GM12878 (cell line): ENCODE results near the gene NECTIN1. TPM values are rescaled to one million over a fixed set of nuclear protein-coding genes. Genes with fewer than 3 reads are reported as not detected.

Experiments
- ATAC-seq: fragments of 200-7000 bp; cut with Tn5 transposase; 3 replicates; pipeline ENCODE4 v1.9.1; 2020; ENCODE audit warnings: mild to moderate bottlenecking, moderate library complexity
- BruUV-seq: library from RNA; stranded (reverse); fragments of 400-500 nt; replicated peaks from 2 replicates; lab custom pipeline; 2021; lab: Mats Ljungman, UMichigan
- CTCF ChIA-PET: fragments of 300-600 bp; sonication (Branson Sonifier 250); formaldehyde crosslinking; extraction: SDS; loops from one replicate; lab custom pipeline; 2021; ENCODE audit warnings: inconsistent platforms; lab: Yijun Ruan, JAX
- POLR2A ChIA-PET: fragments of 350-600 bp; formaldehyde crosslinking; extraction: SDS; loops from one replicate; lab custom pipeline; 2021; ENCODE audit warnings: inconsistent platforms; lab: Charles Lee
- RAD21 ChIA-PET: fragments of 300-600 bp; sonication (Branson Sonifier 250); formaldehyde crosslinking; loops from one replicate; lab custom pipeline; 2023; ENCODE audit warnings: antibody characterized with exemption; ENCODE audit not compliant: unreplicated experiment; lab: Charles Lee
- SMC1A ChIA-PET: fragments of 300-600 bp; sonication (Branson Sonifier 250); formaldehyde crosslinking; loops from one replicate; lab custom pipeline; 2023; ENCODE audit not compliant: unreplicated experiment, uncharacterized antibody; lab: Charles Lee
- DNase-seq: peaks from one replicate; pipeline ENCODE4 v3.0.0-alpha.2; 2011; ENCODE audit warnings: low read depth, low spot score
- FAIRE-seq: peaks from 3 replicates; lab custom pipeline; 2011; peaks lifted over from hg19 to GRCh38; lab: Jason Lieb, UNC
- H2AFZ ChIP-seq: 2 replicates; pipeline ENCODE4 v1.6.0; 2011; ENCODE audit warnings: low read depth, low read length, control low read depth; ENCODE audit not compliant: control insufficient read depth
- H3K27ac ChIP-seq: 2 replicates; pipeline ENCODE4 v1.5.1; 2011; ENCODE audit warnings: control low read depth; ENCODE audit not compliant: control insufficient read depth, insufficient read depth
- H3K27me3 ChIP-seq, 2 experiments: replicated peaks in 1 of 2; 2 replicates each; pipeline versions ENCODE4 v1.6.0 to v1.6.1; 2011; ENCODE audit warnings: low read length in 1 of 2; ENCODE audit not compliant: control insufficient read depth in 2 of 2, insufficient read depth in 2 of 2
- H3K36me3 ChIP-seq, 2 experiments: 2 replicates each; pipeline ENCODE4 v1.5.1; 2011; ENCODE audit warnings: low read length in 1 of 2; ENCODE audit not compliant: control insufficient read depth in 2 of 2, insufficient read depth in 2 of 2
- H3K4me1 ChIP-seq: 2 replicates; pipeline ENCODE4 v1.6.1; 2011; ENCODE audit warnings: mild to moderate bottlenecking, low read length, moderate library complexity, mixed read lengths; ENCODE audit not compliant: control insufficient read depth, insufficient read depth
- H3K4me2 ChIP-seq: 2 replicates; pipeline ENCODE4 v1.6.0; 2011; ENCODE audit warnings: control low read depth; ENCODE audit not compliant: control insufficient read depth, insufficient read depth
- H3K4me3 ChIP-seq: fragments of 200-600 bp; sonication (generic); 2 replicates; pipeline ENCODE4 v1.5.1; 2016
- H3K79me2 ChIP-seq: 2 replicates; pipeline ENCODE4 v1.6.0; 2011; ENCODE audit warnings: low read length; ENCODE audit not compliant: control insufficient read depth, insufficient read depth
- H3K9ac ChIP-seq: 2 replicates; pipeline ENCODE4 v1.8.0; 2011; ENCODE audit warnings: low read length, control low read depth, mixed read lengths; ENCODE audit not compliant: control insufficient read depth, insufficient read depth
- H3K9me3 ChIP-seq: replicated peaks from 3 replicates; pipeline ENCODE4 v1.5.1; 2011; ENCODE audit warnings: mild to moderate bottlenecking, low read length; ENCODE audit not compliant: control insufficient read depth, insufficient read depth
- H4K20me1 ChIP-seq: 2 replicates; pipeline ENCODE4 v1.6.0; 2011; ENCODE audit not compliant: control insufficient read depth, insufficient read depth
- BCL11A ChIP-seq: IDR thresholded peaks from 2 replicates; pipeline ENCODE4 v1.6.1; 2011; ENCODE audit warnings: low read depth, low read length
- BCL3 ChIP-seq: IDR thresholded peaks from 2 replicates; pipeline ENCODE4 v1.6.1; 2011; ENCODE audit warnings: borderline replicate concordance, low read depth, mild to moderate bottlenecking, moderate library complexity, low read length; ENCODE audit not compliant: insufficient read depth, poor library complexity, severe bottlenecking
- CBFB ChIP-seq: IDR thresholded peaks from 2 replicates; pipeline ENCODE4 v1.6.1; 2016; ENCODE audit warnings: antibody characterized with exemption, low read depth
- CHD2 ChIP-seq: IDR thresholded peaks from 2 replicates; pipeline ENCODE4 v1.6.1; 2011; ENCODE audit warnings: low read depth, low read length, improper control_type of control experiment, borderline replicate concordance
- IRF4 ChIP-seq: IDR thresholded peaks from 2 replicates; pipeline ENCODE4 v1.6.1; 2011; ENCODE audit warnings: low read depth, low read length
- KDM1A ChIP-seq: fragments of 200-600 bp; sonication (generic); IDR thresholded peaks from 2 replicates; pipeline ENCODE4 v1.6.1; 2016; ENCODE audit warnings: borderline replicate concordance
- MYC ChIP-seq: IDR thresholded peaks from 2 replicates; pipeline ENCODE4 v1.6.1; 2011; ENCODE audit warnings: mild to moderate bottlenecking, low read length, moderate library complexity, inconsistent platforms; ENCODE audit not compliant: insufficient read depth, insufficient replicate concordance, insufficient read length, severe bottlenecking
- RBBP5 ChIP-seq: fragments of 200-600 bp; sonication (generic); conservative IDR thresholded peaks from 2 replicates; pipeline ENCODE4 v1.6.1; 2016
- TCF3 ChIP-seq: IDR thresholded peaks from 2 replicates; pipeline ENCODE4 v1.6.1; 2012; ENCODE audit warnings: low read depth, mild to moderate bottlenecking, low read length, borderline replicate concordance; ENCODE audit not compliant: insufficient read depth
- WRNIP1 ChIP-seq: IDR thresholded peaks from 2 replicates; pipeline ENCODE4 v1.6.1; 2011; ENCODE audit warnings: low read depth, low read length, improper control_type of control experiment, borderline replicate concordance
- ZNF207 ChIP-seq: fragments of 450-650 bp; IDR thresholded peaks from 2 replicates; pipeline ENCODE4 v1.6.1; 2014; ENCODE audit warnings: antibody characterized with exemption, mild to moderate bottlenecking, borderline replicate concordance
- ZNF217 ChIP-seq: fragments of 450-650 bp; IDR thresholded peaks from 2 replicates; pipeline ENCODE4 v1.6.1; 2017; ENCODE audit warnings: antibody characterized with exemption, mild to moderate bottlenecking
- ZZZ3 ChIP-seq: IDR thresholded peaks from 2 replicates; pipeline ENCODE4 v1.6.1; 2011; ENCODE audit warnings: low read depth; ENCODE audit not compliant: control insufficient read depth, insufficient read length
- WGBS: methylation state at CpG from one replicate; pipeline ENCODE4 v1.1.6; 2016; ENCODE audit warnings: low lambda C conversion rate; ENCODE audit not compliant: insufficient replicate concordance, insufficient coverage; ENCODE audit errors: missing lambda C conversion rate; 5-methylcytosine and 5-hydroxymethylcytosine counted together
- in situ Hi-C: fragments of 300-500 bp; cut with MboI; formaldehyde crosslinking; loops from 9 replicates; pipeline ENCODE4 v1.14.3; 2018; ENCODE audit warnings: mixed read lengths
- intact Hi-C: fragments of 100-400 bp; cut with micrococcal nuclease; formaldehyde crosslinking; loops from one replicate; pipeline ENCODE4 v1.14.2; 2022; ENCODE audit not compliant: unreplicated experiment
- polyA plus RNA-seq, 11 experiments: library from polyadenylated mRNA; depleted of rRNA in 4 of 11; unstranded in 6 of 11; stranded (reverse) in 5 of 11; fragments of >200 nt; fragmentation: Nextera tagmentation in 4 of 11; fragmentation: Illumina TruSeq in 1 of 11; extraction: Ambion mirVana in 4 of 11; extraction: Trizol in 1 of 11; gene quantifications; 1 replicate in 1 of 11; 2 replicates in 10 of 11; pipeline versions ENCODE4 v1.2.1 to v1.2.3, GENCODE V29; 2011 to 2016; ENCODE audit warnings: inconsistent platforms in 2 of 11, missing spikeins in 2 of 11, low read depth in 1 of 11
- total RNA-seq, 4 experiments: library from RNA; depleted of rRNA in 3 of 4; stranded (reverse); fragments of >200 nt in 3 of 4; fragmentation: Illumina TruSeq in 1 of 4; extraction: Trizol in 1 of 4; gene quantifications; 2 replicates each; pipeline versions ENCODE4 v1.2.1 to v1.2.3, GENCODE V29; 2013 to 2021
- TF ChIP-seq, protein P1 (sequence below): fragments of 450-650 bp; IDR thresholded peaks from 2 replicates; pipeline ENCODE4 v1.6.1; 2017; ENCODE audit warnings: mild to moderate bottlenecking, moderate library complexity

Gene NECTIN1
- total and polyA plus RNA-seq, 10 of the 15 experiments (the other 5 are each of a cell fraction or from before 2014, with no cell fraction given) = 0.97 to 9.2 (median 2.3) TPM

DNA sequence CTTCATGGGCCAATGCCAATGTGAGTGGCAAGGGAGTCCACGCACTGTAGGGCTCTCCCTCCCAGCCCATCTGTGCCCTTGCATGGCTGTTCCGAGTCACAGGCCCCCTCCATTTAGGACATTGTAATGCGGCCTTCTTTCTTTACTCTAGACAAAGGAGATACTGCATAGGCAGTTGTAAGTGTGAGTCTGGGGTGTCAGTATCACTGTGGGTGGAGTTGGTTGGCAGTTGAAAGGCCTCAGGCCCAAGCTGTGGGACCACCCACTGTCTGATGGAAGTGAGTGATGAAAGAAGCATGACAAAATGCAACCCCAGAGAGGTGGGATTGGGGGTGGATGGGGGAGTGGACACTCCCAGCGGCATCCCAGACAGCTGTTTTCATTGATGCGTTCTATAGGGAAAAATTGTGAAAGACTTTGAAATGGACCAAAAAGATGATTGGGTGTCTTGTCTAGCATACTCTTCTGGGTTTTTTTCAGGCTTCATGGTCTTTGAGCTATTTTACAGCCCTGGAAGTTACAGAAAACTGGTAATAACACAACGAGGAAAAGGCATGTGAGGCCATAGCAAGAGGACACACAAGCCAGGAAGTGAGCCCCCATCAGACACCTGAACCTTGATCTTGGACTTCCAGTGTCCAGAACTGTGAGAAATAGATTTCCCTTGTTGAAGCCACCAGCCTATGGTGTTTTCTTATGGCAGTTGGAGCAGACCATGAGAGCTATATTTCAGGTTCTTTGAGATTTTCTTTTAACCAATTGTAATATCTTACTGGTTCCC is 114.6 kb downstream of the NECTIN1 start:
- Histone ChIP-seq H3K4me3 (no peak overlapping the region), H3K4me1 (no peaks in the 10 kb centered on the region), H3K9me3 (peaks cover 6% of the 10 kb centered on the region; the same call in 2 of the 3 replicates), H3K9ac (no peak overlapping the region), H3K27me3 (peaks cover 0 to 2% of the 10 kb centered on the region in 2 experiments; a peak in 2 of 4 replicates), H3K36me3 (no peaks in the 10 kb centered on the region), H3K79me2 (no peaks in the 10 kb centered on the region), H4K20me1 (no peaks in the 10 kb centered on the region), H3K27ac (no peak overlapping the region), H2AFZ (no peak overlapping the region), H3K4me2 (no peak overlapping the region)
- 54% methylated on average over 6 of the region's 6 CpGs for WGBS
- FAIRE-seq (no peak), DNase-seq (no peak), ATAC-seq (no peak)
- ChIA-PET CTCF (interaction anchor here (0.9 to 1.5 kb wide), 6 partner anchors 9 to 140 kb away, joined by 3 to 4 read pairs (median 3); partner anchors contain the start of gene NECTIN1), SMC1A (interaction anchor here (1.6 to 1.7 kb wide), 2 partner anchors 8 to 13 kb away, joined by 3 to 5 read pairs; no protein-coding TSS in a partner anchor), RAD21 (interaction anchor here (1.2 to 1.5 kb wide), 2 partner anchors 47 to 494 kb away, joined by 3 to 4 read pairs; no protein-coding TSS in a partner anchor), POLR2A (no interaction called here)
- TF ChIP-seq CBFB = no peak
- TF ChIP-seq, protein P1, sequence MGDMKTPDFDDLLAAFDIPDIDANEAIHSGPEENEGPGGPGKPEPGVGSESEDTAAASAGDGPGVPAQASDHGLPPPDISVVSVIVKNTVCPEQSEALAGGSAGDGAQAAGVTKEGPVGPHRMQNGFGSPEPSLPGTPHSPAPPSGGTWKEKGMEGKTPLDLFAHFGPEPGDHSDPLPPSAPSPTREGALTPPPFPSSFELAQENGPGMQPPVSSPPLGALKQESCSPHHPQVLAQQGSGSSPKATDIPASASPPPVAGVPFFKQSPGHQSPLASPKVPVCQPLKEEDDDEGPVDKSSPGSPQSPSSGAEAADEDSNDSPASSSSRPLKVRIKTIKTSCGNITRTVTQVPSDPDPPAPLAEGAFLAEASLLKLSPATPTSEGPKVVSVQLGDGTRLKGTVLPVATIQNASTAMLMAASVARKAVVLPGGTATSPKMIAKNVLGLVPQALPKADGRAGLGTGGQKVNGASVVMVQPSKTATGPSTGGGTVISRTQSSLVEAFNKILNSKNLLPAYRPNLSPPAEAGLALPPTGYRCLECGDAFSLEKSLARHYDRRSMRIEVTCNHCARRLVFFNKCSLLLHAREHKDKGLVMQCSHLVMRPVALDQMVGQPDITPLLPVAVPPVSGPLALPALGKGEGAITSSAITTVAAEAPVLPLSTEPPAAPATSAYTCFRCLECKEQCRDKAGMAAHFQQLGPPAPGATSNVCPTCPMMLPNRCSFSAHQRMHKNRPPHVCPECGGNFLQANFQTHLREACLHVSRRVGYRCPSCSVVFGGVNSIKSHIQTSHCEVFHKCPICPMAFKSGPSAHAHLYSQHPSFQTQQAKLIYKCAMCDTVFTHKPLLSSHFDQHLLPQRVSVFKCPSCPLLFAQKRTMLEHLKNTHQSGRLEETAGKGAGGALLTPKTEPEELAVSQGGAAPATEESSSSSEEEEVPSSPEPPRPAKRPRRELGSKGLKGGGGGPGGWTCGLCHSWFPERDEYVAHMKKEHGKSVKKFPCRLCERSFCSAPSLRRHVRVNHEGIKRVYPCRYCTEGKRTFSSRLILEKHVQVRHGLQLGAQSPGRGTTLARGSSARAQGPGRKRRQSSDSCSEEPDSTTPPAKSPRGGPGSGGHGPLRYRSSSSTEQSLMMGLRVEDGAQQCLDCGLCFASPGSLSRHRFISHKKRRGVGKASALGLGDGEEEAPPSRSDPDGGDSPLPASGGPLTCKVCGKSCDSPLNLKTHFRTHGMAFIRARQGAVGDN = no peak
- TF ChIP-seq CHD2 = no peak
- no peak for TF ChIP-seq WRNIP1
- TF ChIP-seq IRF4 = no peak
- TF ChIP-seq ZNF207 = no peak
- TF ChIP-seq KDM1A = no peak
- no peak for TF ChIP-seq ZZZ3
- no peak for TF ChIP-seq TCF3
- TF ChIP-seq ZNF217 = no peak
- TF ChIP-seq RBBP5 = no peak
- no peak for TF ChIP-seq MYC
- no peak for TF ChIP-seq BCL3
- no peak for TF ChIP-seq BCL11A
- in situ Hi-C loops = no loop called here
- intact Hi-C loops = loop anchor here (10.0 kb wide), 1 partner anchor 130 kb away; no protein-coding TSS in a partner anchor
- no TSS peak for BruUV-seq
